Measurements from ENCODE around the gene WDR64.
"Not testable (repeated sequence)": the region's sequence is repeated elsewhere in the genome, so short reads cannot be mapped to it uniquely, and the experiment has no call there.

WDR64 gene

GRCh38 chr1:241703739-241704138, 51.7 kb downstream of the WDR64 start:
- not testable (repeated sequence) for DNase-seq

GRCh38 chr1:241706257-241706656, 54.2 kb downstream of the WDR64 start:
- no peak for DNase-seq

GRCh38 chr1:241706967-241707366, 54.9 kb downstream of the WDR64 start:
- DNase-seq: no peak

- DNase-seq: no peak
Measured at GRCh38 chr1:241707442-241707841, 55.4 kb downstream of the WDR64 start.

- no peak for DNase-seq
Measured at GRCh38 chr1:241711326-241711725, 59.2 kb downstream of the WDR64 start.

- DNase-seq: no peak
Measured at GRCh38 chr1:241713316-241713715, 61.2 kb downstream of the WDR64 start.

GRCh38 chr1:241714321-241715218, 62.5 kb downstream of the WDR64 start:
- no peak for DNase-seq

GRCh38 chr1:241715435-241715834, 63.4 kb downstream of the WDR64 start:
- no peak for DNase-seq

- no peak for DNase-seq
Measured at GRCh38 chr1:241715956-241716355, 63.9 kb downstream of the WDR64 start.

GRCh38 chr1:241716915-241717656, 65.0 kb downstream of the WDR64 start:
- no peak for DNase-seq

- DNase-seq: no peak
Measured at GRCh38 chr1:241717975-241718374, 65.9 kb downstream of the WDR64 start.

- DNase-seq: no peak
Measured at GRCh38 chr1:241721011-241721410, 68.9 kb downstream of the WDR64 start.

- no peak for DNase-seq
Measured at GRCh38 chr1:241722947-241723346, 70.9 kb downstream of the WDR64 start.

GRCh38 chr1:241724741-241725356, 72.8 kb downstream of the WDR64 start:
- no peak for DNase-seq

GRCh38 chr1:241730031-241730430, 78.0 kb downstream of the WDR64 start:
- DNase-seq: no peak

- no peak for DNase-seq
Measured at GRCh38 chr1:241733899-241734298, 81.8 kb downstream of the WDR64 start.

GRCh38 chr1:241734533-241734932, 82.5 kb downstream of the WDR64 start:
- no peak for DNase-seq

GRCh38 chr1:241735493-241735926, 83.4 kb downstream of the WDR64 start:
- not testable (repeated sequence) for DNase-seq

GRCh38 chr1:241736387-241736786, 84.3 kb downstream of the WDR64 start:
- no peak for DNase-seq

- no peak for DNase-seq
Measured at GRCh38 chr1:241738284-241739078, 86.4 kb downstream of the WDR64 start.

- DNase-seq: no peak
Measured at GRCh38 chr1:241742084-241742483, 90.0 kb downstream of the WDR64 start.

- no peak for DNase-seq
Measured at GRCh38 chr1:241744591-241744990, 92.5 kb downstream of the WDR64 start.

GRCh38 chr1:241747992-241748391, 95.9 kb downstream of the WDR64 start:
- DNase-seq: no peak
